KOPT-K1 (cell line): ENCODE measurements around the gene BCL2L11.

ENCODE experiments used
- H3K27ac ChIP-seq: fragments of 200-600 bp; sonication (generic); 2 replicates; pipeline ENCODE4 v1.5.1; 2016; ENCODE audit warnings: antibody characterized with exemption, mild to moderate bottlenecking, low read depth, low read length; ENCODE audit not compliant: poor library complexity, severe bottlenecking
- H3K36me3 ChIP-seq: fragments of 200-600 bp; sonication (generic); 2 replicates; pipeline ENCODE4 v1.5.1; 2017; ENCODE audit warnings: antibody characterized with exemption, mild to moderate bottlenecking, low read length, moderate library complexity; ENCODE audit not compliant: insufficient read depth
- H3K9me3 ChIP-seq: fragments of 200-600 bp; sonication (generic); 2 replicates; pipeline ENCODE4 v1.5.1; 2017; ENCODE audit warnings: antibody characterized with exemption, low read length, mild to moderate bottlenecking; ENCODE audit not compliant: insufficient read depth, poor library complexity, severe bottlenecking

BCL2L11 gene

DNA sequence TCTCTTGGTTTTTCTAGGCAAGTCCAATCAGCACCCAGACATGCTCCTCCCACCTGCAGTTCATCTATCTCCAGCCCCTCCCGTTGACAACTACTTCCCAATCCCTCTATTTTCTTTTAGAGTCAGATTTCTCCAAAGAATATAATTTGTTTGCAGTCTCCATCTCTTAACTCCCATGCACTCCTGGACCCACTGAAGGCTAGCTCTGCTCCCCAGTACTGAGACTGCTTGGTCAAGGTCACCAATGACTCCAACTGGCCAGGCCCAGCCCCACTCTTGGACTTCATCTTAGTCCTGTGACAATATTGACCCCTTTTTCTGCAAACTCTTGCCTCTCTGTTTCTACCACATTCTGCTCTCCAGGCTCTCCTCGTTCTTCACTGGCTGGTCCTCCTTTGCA is 62.0 kb downstream of the BCL2L11 start:
- H3K27ac ChIP-seq: no peak overlapping the region
- no peaks in the 10 kb centered on the region for H3K36me3 ChIP-seq
- no peaks in the 10 kb centered on the region for H3K9me3 ChIP-seq

DNA sequence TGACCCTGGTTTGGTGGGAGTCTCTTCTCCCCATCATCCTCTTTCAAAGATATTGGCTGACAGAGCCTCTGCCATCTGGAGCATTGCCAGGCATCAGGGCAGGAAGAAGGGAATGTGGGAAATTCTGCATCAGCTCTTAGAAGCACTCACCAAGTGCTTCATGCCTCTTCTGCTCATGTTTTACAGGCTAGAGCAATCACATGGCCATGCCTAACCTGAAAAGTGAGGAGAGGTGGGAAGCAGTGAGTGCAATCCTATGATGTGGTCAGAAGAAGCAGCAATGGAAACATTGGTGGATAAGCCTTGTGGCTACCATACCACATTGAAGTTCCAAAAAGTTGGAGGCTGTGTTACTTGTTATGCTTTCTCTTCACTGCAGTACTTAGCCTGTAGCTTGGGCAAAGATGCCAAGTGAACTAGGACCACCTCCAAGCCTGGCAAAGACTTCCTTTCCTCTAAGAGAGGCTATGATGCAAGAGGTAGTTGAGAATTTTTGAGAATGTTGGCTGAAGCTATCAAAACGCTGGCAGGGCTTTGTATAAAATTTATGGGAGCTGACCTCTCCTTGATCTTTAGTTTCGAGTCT is 64.1 kb downstream of the BCL2L11 start:
- Histone ChIP-seq H3K9me3 (no peaks in the 10 kb centered on the region), H3K27ac (no peak overlapping the region), H3K36me3 (no peaks in the 10 kb centered on the region)

DNA sequence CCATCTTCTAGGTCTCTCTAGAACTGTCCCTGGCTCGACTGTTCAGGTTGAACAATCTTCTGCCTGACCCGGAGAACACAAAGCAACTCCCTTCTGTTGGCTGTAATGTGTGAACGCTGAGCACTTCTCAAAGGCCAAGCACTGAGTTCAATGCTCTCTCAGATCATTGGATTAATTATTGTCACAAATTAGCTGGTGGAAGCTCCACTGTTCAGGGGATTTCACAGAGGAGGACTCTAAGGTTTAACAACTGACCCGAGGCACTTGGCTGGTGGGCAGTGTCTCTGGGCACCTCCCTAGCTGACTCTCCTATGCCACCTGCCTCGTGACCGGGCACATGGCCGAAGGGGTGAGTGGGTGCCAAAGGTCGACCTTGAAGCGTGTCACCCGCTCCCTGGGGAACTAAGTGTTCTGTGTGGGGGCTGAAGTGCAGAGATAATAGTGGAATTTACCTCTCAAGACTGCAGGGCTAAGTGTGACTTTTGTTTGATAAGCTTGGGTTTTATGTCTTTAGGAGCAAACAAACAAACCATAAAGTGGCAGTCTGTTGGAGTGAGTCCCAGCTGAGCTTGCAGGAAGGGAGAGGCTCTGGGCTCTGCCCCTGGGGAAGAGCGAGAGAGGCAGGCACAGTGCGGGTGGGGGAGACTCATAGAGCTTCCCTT is 64.8 kb downstream of the BCL2L11 start:
- Histone ChIP-seq H3K27ac (no peak overlapping the region), H3K36me3 (no peaks in the 10 kb centered on the region), H3K9me3 (no peaks in the 10 kb centered on the region)

DNA sequence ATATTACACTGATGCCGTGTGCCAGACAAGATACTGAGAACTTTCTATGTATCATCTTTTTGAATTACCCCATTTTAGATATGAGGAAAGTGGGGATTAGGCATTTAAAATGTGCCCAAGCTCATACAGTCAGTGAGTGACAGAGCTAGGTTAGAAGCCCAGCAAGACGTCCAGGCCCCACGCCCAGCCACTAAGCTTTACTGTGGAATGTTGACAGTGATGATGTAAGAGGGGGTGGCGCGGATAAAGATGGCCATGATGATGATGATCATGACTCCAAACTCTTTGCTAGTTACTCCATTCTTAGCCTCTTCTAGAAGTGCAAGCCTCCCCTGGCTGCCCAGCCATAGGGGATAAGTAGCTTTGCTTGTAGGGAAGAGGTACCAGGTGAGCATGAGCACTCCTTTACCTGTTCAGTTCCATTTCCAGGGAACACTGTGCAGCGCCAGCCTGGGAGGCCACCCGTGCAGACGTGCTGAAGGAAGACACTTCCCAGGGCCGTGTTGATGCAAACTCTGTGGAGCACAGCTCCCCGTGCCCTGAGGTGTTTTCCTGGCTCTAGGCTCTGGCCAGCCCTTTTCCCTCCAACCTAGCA is 65.5 kb downstream of the BCL2L11 start:
- Histone ChIP-seq H3K36me3 (no peaks in the 10 kb centered on the region), H3K9me3 (no peaks in the 10 kb centered on the region), H3K27ac (no peak overlapping the region)

DNA sequence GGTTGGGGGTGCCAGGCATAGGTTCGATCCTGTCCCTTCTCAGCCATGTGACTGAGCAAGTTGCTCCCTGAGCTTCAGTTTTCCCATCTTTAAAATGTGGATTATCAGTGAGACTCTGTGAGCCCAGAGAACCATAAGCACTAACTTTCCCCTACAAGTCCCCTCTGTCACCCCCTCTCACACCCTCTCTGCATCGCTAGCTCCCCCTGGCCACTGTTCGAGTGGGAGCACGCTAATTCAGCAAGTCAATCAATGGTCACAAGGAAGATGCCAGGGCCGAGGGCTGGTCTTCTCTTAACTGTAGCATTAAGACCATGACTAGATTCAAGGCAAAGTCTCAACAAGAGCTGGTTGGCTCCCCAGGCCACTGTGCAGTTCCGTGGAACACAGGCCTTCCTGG is 66.2 kb downstream of the BCL2L11 start:
- no peak overlapping the region for H3K27ac ChIP-seq
- no peaks in the 10 kb centered on the region for H3K36me3 ChIP-seq
- H3K9me3 ChIP-seq: no peaks in the 10 kb centered on the region

DNA sequence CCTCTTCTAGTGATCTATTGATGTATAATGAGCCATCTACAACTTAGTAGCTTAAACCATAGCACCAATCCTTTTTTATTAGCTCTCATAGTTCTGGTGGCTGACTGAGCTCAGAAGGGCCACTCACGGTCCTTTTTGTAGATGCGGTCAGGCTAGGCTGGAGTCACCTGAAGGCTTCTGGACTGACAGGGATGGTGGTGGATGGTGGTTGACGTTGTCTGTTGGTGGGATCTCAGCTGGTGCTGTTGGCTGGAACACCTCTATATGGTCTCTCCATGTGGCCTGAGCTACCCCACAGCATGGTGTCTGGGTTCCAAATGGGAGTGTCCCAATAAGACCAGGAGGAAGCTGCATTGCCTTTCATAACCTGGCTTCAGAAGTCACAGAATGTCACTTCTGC is 68.0 kb downstream of the BCL2L11 start:
- no peak overlapping the region for H3K27ac ChIP-seq
- no peaks in the 10 kb centered on the region for H3K9me3 ChIP-seq
- no peaks in the 10 kb centered on the region for H3K36me3 ChIP-seq

DNA sequence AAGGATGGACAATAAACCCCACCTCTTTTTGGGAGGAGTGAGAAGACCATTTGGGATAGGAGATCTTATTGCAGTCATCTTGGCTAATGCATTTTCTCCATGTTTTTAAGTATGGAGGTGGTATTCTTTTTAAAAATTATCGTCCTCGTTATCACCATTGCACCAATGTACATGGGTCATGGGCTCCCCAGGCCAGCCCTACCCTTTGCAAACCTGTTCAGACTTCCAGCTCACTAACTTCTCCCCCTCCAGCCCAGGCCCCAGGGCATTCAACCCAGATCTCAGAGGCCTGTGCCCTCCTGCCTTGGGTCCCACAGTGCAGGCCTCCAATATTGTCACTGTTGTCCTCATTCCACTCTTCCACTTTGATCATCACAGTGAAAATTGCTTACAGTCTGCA is 68.4 kb downstream of the BCL2L11 start:
- H3K36me3 ChIP-seq: no peaks in the 10 kb centered on the region
- no peak overlapping the region for H3K27ac ChIP-seq
- no peaks in the 10 kb centered on the region for H3K9me3 ChIP-seq

DNA sequence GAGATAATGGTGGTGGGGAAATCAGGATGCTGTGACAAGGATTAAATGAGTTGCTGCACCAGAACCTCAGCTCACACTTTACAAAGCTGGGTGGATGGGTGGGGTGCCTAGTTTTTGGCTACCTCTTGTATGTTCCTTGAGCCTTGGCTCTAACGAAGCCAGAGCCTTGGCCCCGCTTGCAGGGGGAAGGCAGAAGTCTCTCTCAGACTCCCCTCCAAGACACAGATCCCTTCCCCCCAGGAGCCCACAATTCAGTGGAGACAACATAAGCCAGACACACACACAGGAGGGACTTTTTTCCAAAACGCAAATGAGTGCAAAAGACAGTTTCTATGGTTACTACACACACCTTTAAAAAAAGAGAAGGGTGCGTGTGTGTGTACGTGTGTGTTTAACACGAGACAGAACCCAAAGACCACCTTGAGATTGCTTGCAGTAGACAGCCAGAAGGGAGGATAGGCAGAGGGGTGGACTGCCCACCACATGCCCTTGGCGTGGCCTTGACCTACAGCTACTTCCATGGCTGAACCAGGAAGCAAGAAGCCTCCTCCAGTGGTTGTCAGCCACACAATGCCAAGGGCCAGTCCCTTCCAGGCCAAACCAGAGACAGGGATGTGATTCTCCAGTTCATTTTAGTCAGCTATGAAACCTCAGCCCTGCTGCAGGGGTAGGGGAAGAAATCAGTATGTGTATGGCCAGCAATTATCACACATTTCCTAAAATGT is 70.3 kb downstream of the BCL2L11 start:
- Histone ChIP-seq H3K27ac (no peak overlapping the region), H3K9me3 (no peaks in the 10 kb centered on the region), H3K36me3 (no peaks in the 10 kb centered on the region)

DNA sequence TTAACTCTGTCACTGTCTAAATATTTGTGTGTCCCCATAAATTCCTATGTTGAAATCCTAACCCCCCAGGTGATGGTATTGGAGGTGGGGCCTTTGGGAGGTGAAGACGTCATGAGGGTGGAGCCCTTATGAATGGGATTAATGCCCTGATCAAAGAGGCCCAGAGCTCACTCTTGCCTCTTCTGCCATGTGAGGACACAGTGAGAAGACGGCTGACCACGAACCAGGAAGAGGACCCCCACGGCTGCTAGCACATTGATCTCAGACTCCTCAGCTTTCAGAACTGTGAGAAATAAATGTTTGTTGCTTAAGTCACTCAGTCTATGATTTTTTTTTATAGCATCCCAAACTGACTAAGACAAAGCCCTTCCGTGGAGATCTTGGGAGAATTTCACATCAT is 71.2 kb downstream of the BCL2L11 start:
- Histone ChIP-seq H3K9me3 (no peaks in the 10 kb centered on the region), H3K36me3 (no peaks in the 10 kb centered on the region), H3K27ac (no peak overlapping the region)

DNA sequence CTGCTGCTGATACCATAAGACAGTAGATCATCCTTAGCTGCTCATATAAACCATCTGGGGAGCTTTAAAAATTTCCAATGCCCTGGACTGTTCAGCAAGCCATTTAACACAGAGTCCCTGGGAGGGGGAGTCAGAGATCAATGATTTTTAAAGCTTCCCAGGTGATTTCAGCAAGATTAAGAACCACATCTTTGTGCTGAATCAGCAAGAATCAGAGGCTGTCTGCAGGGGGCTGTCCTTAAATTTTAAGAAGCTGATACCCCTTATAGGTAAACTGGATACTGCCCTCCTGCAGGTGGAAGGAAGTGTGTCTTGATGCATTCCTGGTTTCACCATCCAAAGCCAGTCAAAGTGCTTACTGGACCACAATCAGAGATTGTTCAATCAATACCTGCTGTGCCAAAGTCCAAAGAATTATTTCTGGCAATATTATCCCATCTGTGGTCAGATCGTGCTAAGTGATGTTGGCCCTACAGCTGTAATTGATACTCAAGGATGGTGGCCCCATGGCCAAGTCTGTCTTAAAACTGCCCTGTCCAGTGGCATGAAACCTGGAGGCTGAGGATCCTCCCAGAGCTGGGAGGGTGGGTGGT is 72.2 kb downstream of the BCL2L11 start:
- no peaks in the 10 kb centered on the region for H3K36me3 ChIP-seq
- no peaks in the 10 kb centered on the region for H3K9me3 ChIP-seq
- no peak overlapping the region for H3K27ac ChIP-seq

DNA sequence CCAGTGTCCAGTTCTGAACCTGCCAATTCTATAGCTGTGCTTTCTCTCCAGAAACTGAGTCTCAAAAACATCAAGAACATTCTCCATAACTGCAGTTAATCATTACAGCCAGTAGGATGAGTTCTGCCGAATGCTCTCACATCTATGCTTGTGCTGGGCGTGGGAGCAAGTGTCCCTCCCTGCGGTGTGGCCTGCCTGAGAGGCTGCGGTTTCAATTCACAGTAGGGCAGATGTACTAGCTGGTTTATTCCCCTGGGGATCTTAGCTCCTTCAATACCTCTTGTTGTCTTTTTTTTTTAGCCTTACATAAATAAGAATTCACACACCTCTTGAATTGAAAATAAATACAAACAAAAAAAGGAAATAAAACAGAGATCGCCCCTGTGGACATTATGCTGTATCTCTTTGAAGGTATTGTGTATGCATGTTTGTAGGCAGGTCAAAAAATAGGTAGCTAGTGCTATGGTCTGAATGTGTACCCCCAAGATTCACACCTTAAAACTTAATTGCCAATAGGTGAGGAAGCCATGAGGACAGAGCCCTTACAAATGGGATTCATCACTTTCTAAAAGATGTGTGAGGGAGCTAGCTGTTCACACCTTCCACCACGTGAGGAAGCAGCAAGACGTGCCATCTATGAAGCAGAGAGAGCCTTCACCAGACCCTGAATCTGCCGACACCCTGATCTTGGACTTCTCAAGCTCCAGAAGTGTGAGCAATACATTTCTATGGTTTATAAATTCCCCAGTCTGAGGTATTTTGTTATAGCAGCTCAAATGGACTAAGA is 74.3 kb downstream of the BCL2L11 start:
- Histone ChIP-seq H3K27ac (no peak overlapping the region), H3K9me3 (no peaks in the 10 kb centered on the region), H3K36me3 (no peaks in the 10 kb centered on the region)

DNA sequence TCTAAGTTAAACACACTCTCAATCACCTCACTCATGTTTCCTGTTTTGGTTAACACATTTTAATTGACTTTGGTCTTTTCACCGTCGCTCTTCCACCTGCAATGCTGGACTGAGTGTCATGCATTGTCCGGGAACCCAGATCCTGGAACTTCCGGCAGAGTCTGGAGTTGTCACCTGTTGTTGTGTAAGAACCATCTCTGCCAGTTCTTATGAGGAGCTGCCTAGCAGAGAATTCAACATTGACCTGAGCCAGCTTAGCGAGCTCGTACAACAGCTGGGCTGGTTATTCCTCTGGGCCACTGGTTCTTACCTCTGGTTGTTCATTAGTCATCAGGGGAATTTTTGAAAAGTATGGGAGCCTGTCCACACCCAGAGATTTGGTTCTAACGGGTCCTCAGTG is 75.7 kb downstream of the BCL2L11 start:
- no peaks in the 10 kb centered on the region for H3K36me3 ChIP-seq
- H3K27ac ChIP-seq: no peak overlapping the region
- H3K9me3 ChIP-seq: no peaks in the 10 kb centered on the region

DNA sequence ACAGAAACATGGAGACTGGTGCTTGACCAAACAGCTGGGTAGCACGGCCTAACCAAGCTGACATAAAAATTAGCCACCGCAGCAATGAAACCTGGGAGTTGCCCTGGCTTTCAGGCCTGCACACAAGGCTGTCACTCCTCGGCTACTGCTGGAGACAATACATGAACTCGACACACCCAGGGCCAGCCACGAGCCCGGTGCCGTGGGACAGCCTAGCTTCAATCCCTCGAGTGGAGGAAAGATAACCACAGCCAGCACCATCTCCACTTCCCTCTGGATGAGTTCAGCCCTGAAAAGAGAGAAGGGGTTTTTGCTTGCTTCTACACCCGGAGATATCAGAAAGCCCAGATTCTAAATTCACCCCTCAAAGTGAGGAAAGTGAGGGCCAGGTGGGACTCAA is 78.0 kb downstream of the BCL2L11 start:
- H3K9me3 ChIP-seq: no peaks in the 10 kb centered on the region
- no peaks in the 10 kb centered on the region for H3K36me3 ChIP-seq
- H3K27ac ChIP-seq: no peak overlapping the region

DNA sequence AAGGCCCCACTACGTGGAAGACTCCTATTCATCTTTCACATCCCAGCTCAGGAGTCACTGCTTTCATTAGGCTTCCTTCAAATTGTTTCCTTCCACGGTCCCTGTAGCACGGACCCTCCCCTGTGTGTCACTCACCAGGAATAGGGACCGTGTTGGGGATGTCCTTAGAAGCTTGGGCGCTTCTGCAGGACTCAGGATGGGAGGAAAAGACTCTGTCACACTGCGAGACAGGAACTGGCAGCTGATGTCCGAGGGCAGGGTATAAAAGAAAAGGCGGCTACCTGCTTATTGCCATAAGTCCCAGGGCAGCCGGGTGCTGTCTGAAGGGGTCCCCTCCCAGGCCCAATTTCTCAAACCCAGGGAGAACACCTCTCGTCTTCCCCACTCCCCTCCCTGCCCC is 79.1 kb downstream of the BCL2L11 start:
- H3K36me3 ChIP-seq: no peaks in the 10 kb centered on the region
- no peak overlapping the region for H3K27ac ChIP-seq
- no peaks in the 10 kb centered on the region for H3K9me3 ChIP-seq
